GM13977 (cell line): ENCODE results near the gene TAF6.

Experiments
- DNase-seq: peaks from one replicate; pipeline ENCODE4 v3.0.0; 2012; ENCODE audit warnings: low spot score
- in situ Hi-C: fragments of 300-500 bp; cut with MboI; formaldehyde crosslinking; loops from one replicate; pipeline ENCODE4 v1.12.0; 2022; ENCODE audit warnings: low sequenced_read_pairs, low pct_unique_long_range_greater_than_20kb, mixed read lengths, inconsistent platforms; ENCODE audit not compliant: unreplicated experiment
- TF ChIP-seq, protein P1 (sequence below): IDR thresholded peaks from 2 replicates; pipeline ENCODE4 v1.5.1; 2012; ENCODE audit warnings: mild to moderate bottlenecking, control low read depth; ENCODE audit not compliant: insufficient read depth; ENCODE audit errors: extremely low read depth, missing control alignments

TAF6 gene

DNA sequence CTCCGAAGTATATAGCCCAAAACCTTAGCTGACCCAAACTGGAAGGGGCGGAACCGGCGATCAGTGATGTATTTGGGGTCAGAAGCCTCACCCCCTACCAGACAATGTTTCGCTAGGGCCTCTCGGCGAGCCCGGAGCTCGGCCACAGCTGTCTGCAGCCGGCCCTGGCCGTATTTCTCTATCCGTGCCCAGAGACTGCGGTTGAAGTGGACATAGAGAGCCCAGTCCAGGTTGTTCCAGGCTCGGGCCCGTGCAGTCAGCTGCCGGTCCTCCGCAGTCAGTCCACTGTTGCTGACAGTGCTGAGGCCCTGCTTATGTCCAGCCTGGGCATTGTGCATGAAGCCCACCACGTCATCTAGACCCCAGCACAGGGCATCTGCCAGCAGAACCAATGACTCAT is 40.9 kb upstream of the TAF6 start:
- DNase-seq, result no peak
- in situ Hi-C loops, result no loop called here
- TF ChIP-seq, protein P1, sequence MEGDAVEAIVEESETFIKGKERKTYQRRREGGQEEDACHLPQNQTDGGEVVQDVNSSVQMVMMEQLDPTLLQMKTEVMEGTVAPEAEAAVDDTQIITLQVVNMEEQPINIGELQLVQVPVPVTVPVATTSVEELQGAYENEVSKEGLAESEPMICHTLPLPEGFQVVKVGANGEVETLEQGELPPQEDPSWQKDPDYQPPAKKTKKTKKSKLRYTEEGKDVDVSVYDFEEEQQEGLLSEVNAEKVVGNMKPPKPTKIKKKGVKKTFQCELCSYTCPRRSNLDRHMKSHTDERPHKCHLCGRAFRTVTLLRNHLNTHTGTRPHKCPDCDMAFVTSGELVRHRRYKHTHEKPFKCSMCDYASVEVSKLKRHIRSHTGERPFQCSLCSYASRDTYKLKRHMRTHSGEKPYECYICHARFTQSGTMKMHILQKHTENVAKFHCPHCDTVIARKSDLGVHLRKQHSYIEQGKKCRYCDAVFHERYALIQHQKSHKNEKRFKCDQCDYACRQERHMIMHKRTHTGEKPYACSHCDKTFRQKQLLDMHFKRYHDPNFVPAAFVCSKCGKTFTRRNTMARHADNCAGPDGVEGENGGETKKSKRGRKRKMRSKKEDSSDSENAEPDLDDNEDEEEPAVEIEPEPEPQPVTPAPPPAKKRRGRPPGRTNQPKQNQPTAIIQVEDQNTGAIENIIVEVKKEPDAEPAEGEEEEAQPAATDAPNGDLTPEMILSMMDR, result no peak

DNA sequence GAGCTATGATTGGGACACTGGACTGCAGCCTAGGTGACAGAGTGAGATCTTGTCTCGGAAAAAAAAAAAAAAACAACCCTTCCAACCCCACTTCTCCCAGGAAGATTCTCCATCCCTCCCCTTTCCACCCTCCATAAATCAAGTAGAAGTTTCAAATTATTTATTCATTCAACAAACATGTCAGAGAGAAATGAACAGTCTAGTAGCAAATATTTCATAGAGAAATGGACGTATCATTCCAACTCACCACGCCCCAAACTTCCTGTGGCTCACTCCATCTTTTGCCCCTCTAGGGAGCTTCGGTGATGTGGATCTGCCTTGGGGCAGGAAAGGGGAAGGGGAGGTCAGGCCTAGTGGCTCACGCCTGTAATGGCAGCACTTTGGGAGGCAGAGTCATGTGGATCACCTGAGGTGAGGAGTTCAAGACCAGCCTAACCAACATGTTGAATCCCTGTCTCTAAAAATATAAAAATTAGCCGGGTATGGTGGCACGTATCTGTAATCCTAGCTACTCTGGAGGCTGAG is 40.0 kb upstream of the TAF6 start:
- in situ Hi-C loops, result no loop called here
- TF ChIP-seq, protein P1, result no peak
- no peak for DNase-seq

DNA sequence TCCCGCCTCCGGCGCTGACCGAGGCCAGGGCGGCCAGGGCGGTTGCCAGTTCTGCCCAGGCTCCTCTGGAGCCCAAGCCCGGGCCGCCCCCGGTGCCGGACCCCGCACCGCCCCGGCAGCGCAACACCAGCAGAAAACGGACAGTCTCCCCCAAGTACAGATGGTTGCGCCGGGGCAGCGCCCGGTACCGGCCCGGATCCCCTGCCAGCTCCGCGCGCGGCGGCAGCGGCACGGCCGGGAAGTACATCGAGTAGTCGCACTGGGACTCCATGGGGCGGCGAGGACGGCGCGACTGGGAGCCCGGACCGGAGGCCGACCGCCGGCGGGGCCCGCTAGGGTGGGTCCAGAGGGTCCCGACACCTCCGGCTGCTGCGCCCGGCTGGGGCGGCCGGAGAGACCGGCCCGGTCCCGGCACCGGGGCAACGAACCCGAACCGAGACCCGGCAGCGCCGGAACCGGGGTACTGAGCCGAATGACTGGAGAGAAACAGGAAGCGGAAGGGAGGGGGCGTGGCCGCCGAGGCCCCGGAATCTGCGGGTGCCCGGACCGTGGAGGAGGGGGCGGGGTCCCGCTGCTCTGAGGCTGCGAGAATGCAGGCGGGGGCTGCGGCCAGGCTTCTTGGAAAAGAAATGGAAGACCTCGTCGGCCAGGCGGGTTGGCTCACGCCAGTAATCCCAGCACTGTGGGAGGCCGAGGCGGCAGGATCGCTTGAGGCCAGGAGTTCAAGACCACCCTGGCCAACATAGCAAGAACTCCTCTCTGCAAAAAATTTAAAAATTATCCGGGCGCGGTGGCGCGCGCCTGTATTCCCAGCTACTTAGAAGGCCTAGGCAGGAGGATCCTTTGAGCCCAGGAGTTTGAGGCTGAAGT is 39.3 kb upstream of the TAF6 start, which contains the start of gene TRAPPC14:
TSS of gene TRAPPC14 (minus strand) at position 495 of the 870 bp plus-strand sequence. CDS start at position 271, 224 bp downstream.
- TF ChIP-seq, protein P1, result no peak
- peak; percentile 97 for DNase-seq
- in situ Hi-C loops, result no loop called here

DNA sequence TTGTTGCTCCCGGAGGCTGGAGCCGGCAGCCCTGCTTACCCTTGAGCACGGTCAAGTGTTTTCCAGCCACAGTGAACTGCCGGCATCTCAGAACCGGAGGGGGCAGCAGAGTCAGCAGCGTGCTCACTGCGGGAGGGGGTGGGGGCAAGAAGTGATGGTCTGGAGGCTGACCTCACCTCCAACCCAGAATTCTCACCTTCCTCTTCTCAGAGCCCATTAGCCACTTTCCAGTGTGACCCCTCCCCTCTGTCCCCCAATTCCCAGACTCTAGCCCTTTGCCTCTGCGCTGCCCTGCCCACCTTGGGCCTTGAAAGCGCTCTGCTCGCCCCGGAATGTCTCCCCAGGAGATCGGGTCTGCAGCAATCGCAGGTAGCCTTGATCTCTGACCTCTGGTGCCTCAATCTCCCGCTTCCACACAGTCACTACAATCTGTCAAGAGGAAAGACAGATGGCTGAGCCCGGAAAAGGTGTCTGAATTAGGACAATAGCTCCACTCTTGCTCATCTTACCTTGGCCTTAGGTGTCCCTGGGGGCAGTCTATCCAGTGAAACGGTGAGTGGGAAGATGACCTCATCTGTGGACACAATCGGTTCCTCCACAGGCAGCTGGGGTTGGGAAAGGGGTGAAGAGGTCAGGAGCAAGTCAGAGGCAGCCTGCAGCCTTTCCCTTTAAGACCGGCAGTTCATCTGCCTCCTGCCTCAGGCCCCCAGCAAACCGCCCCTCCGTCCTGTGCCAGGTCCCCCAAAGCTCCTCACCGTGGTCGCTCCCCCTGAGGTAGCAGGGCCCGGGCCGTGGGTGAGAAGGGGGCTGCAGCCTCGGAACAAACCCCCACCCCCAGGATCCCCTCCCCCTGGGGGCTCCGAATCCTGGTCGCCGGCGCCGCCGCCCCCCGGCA is 38.4 kb upstream of the TAF6 start:
- in situ Hi-C loops, result no loop called here
- TF ChIP-seq, protein P1, result no peak
- DNase-seq, result peak; percentile 52

DNA sequence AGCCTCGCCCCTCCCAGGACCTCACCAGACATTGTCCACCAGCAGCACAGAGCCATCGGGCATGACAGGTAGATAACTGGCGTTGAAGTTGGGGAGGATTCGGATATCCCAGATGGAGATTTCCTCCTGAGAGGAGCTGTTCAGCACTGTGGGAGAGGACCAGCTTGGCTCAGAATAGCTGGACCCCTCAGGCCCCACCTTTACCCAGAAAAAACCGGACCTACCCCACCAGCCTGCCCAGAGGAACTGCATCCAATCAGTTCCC is 37.8 kb upstream of the TAF6 start:
- TF ChIP-seq, protein P1, result no peak
- DNase-seq, result peak; percentile 51
- in situ Hi-C loops, result no loop called here

DNA sequence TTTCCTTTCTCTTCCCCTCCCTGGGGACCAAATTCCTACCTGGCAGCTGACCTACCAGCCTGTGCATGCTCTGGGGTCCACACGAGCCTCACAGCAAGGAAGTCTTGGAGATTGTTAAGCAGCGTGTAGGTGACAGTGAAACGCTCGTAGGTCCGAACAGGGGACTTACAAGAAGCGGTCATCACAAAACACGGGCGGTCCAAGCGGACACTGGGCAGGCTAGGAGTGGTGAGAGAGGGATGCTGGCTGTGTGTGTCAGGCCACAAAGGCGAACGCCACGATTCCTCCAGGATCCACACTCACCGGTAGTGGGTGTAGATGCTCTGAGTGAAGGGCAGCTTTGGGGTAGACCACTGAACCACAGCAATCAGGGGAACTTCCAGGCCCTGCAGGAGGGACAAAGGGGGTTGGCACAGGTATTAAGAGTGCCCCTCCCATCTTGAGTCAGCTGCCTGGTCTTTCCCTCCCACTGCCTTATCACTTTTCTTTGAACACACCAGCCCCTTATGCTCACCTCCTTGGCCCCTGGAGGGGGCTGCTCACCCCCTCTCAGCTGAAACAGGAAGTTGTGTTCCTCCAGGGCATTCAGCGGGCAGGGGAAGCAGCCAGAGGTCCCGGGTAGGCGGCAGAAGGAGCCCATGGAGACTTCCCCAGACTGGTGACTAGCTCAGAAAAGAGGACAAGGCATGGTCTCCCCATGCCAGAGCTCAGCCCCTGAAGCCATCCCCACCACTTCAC is 37.3 kb upstream of the TAF6 start:
- in situ Hi-C loops, result no loop called here
- TF ChIP-seq, protein P1, result no peak
- DNase-seq, result no peak
